IPS DF 6.9 (cell line): ENCODE measurements around the gene SETD9.
A peak's percentile ranks its signal among the peaks of the same experiment; 100 is the strongest.

ENCODE experiments used
- DNase-seq: peaks from one replicate; pipeline ENCODE4 v3.0.0-alpha.2; 2013; ENCODE audit warnings: low read depth, low spot score
- H3K27ac ChIP-seq: one replicate; pipeline ENCODE4 v1.5.1; 2013; ENCODE audit warnings: low read length, control low read depth
- H3K27me3 ChIP-seq: 2 replicates; pipeline ENCODE4 v1.6.1; 2013; ENCODE audit warnings: mild to moderate bottlenecking, low read length; ENCODE audit not compliant: control insufficient read depth, insufficient read depth
- H3K36me3 ChIP-seq: 2 replicates; pipeline ENCODE4 v1.6.1; 2013; ENCODE audit warnings: low read length; ENCODE audit not compliant: control insufficient read depth, insufficient read depth
- H3K4me1 ChIP-seq: 2 replicates; pipeline ENCODE4 v1.6.1; 2013; ENCODE audit warnings: low read length; ENCODE audit not compliant: control insufficient read depth, insufficient read depth
- H3K4me3 ChIP-seq: 2 replicates; pipeline ENCODE4 v1.5.1; 2013; ENCODE audit warnings: mild to moderate bottlenecking, low read length
- H3K9me3 ChIP-seq: 2 replicates; pipeline ENCODE4 v1.6.1; 2013; ENCODE audit warnings: low read length, inconsistent platforms; ENCODE audit not compliant: control insufficient read depth, insufficient read depth
- WGBS: extraction: QIAGEN DNeasy Blood & Tissue Kit; methylation state at CpG from one replicate; pipeline ENCODE4 v1.1.7; 2013; ENCODE audit warnings: mixed read lengths, missing lambda C conversion rate; ENCODE audit not compliant: insufficient read length, insufficient coverage; 5-methylcytosine and 5-hydroxymethylcytosine counted together

The SETD9 gene

GRCh38 chr5:56900395-56900794 lies 9.0 kb upstream of the SETD9 start:
- Histone ChIP-seq H3K4me3 (no peak overlapping the region), H3K36me3 (no peaks in the 10 kb centered on the region), H3K27me3 (no peaks in the 10 kb centered on the region), H3K4me1 (no peaks in the 10 kb centered on the region), H3K27ac (no peak overlapping the region), H3K9me3 (no peaks in the 10 kb centered on the region)
- WGBS = no CpG with 5 or more reads among the region's 4 CpGs
- no peak for DNase-seq

- WGBS = no CpG with 5 or more reads among the region's 3 CpGs
- Histone ChIP-seq H3K9me3 (no peaks in the 10 kb centered on the region), H3K4me1 (no peaks in the 10 kb centered on the region), H3K27me3 (no peaks in the 10 kb centered on the region), H3K4me3 (no peak overlapping the region), H3K27ac (no peak overlapping the region), H3K36me3 (no peaks in the 10 kb centered on the region)
- DNase-seq = no peak
Observed at GRCh38 chr5:56900858-56901578, 8.4 kb upstream of the SETD9 start.

- Histone ChIP-seq H3K4me1 (peaks cover 2% of the 10 kb centered on the region; the same call in 1 of the 2 replicates), H3K27me3 (no peaks in the 10 kb centered on the region), H3K36me3 (no peaks in the 10 kb centered on the region), H3K9me3 (no peaks in the 10 kb centered on the region), H3K4me3 (peak overlapping the region; percentile 77; the same call in 1 of the 2 replicates), H3K27ac (no peak overlapping the region)
- no CpG with 5 or more reads among the region's 19 CpGs for WGBS
- DNase-seq = no peak
Observed at GRCh38 chr5:56908942-56909293, 478 bp upstream of the SETD9 start.

- no peak overlapping the region for H3K27ac ChIP-seq
- no peak for DNase-seq
- no peaks in the 10 kb centered on the region for H3K9me3 ChIP-seq
- no peaks in the 10 kb centered on the region for H3K27me3 ChIP-seq
- H3K4me3 ChIP-seq = peak overlapping the region; percentile 90; the same call in 1 of the 2 replicates
- peaks cover 2% of the 10 kb centered on the region; the same call in 1 of the 2 replicates for H3K4me1 ChIP-seq
- no peaks in the 10 kb centered on the region for H3K36me3 ChIP-seq
- WGBS = no CpG with 5 or more reads among the region's 29 CpGs
Observed at GRCh38 chr5:56910210-56910965, 992 bp downstream of the SETD9 start.

- H3K27ac ChIP-seq = no peak overlapping the region
- H3K4me3 ChIP-seq = no peak overlapping the region
- no peaks in the 10 kb centered on the region for H3K9me3 ChIP-seq
- H3K27me3 ChIP-seq = no peaks in the 10 kb centered on the region
- WGBS = no CpG with 5 or more reads among the region's 3 CpGs
- no peak for DNase-seq
- H3K36me3 ChIP-seq = no peaks in the 10 kb centered on the region
- peaks cover 2% of the 10 kb centered on the region; the same call in 1 of the 2 replicates for H3K4me1 ChIP-seq
Observed at GRCh38 chr5:56913766-56914165, 4.4 kb downstream of the SETD9 start.

- no peak overlapping the region for H3K4me3 ChIP-seq
- H3K4me1 ChIP-seq = peaks cover 2% of the 10 kb centered on the region; the same call in 1 of the 2 replicates
- no peaks in the 10 kb centered on the region for H3K36me3 ChIP-seq
- no peak for DNase-seq
- no CpG with 5 or more reads among the region's 2 CpGs for WGBS
- no peaks in the 10 kb centered on the region for H3K27me3 ChIP-seq
- no peaks in the 10 kb centered on the region for H3K9me3 ChIP-seq
- H3K27ac ChIP-seq = no peak overlapping the region
Observed at GRCh38 chr5:56914678-56915077, 5.3 kb downstream of the SETD9 start.

- no peaks in the 10 kb centered on the region for H3K27me3 ChIP-seq
- no peak for DNase-seq
- H3K27ac ChIP-seq = no peak overlapping the region
- H3K4me1 ChIP-seq = no peaks in the 10 kb centered on the region
- peaks cover 1% of the 10 kb centered on the region; the same call in 1 of the 2 replicates for H3K36me3 ChIP-seq
- H3K9me3 ChIP-seq = no peaks in the 10 kb centered on the region
- no peak overlapping the region for H3K4me3 ChIP-seq
- no CpG with 5 or more reads among the region's 2 CpGs for WGBS
Observed at GRCh38 chr5:56917534-56917933, 8.1 kb downstream of the SETD9 start.

GRCh38 chr5:56918054-56918453 lies 8.7 kb downstream of the SETD9 start:
- Histone ChIP-seq H3K36me3 (peaks cover 6% of the 10 kb centered on the region), H3K27me3 (no peaks in the 10 kb centered on the region), H3K4me3 (no peak overlapping the region), H3K4me1 (no peaks in the 10 kb centered on the region), H3K27ac (no peak overlapping the region), H3K9me3 (peaks cover 2% of the 10 kb centered on the region)
- DNase-seq = no peak
- no CpG with 5 or more reads among the region's 2 CpGs for WGBS

- H3K27ac ChIP-seq = no peak overlapping the region
- no peaks in the 10 kb centered on the region for H3K4me1 ChIP-seq
- no peaks in the 10 kb centered on the region for H3K27me3 ChIP-seq
- H3K36me3 ChIP-seq = peaks cover 14% of the 10 kb centered on the region
- H3K9me3 ChIP-seq = peaks cover 4% of the 10 kb centered on the region
- no peak overlapping the region for H3K4me3 ChIP-seq
- no CpG with 5 or more reads among the region's 1 CpG for WGBS
- no peak for DNase-seq
Observed at GRCh38 chr5:56919942-56920662, 10.7 kb downstream of the SETD9 start.

- DNase-seq = no peak
- H3K36me3 ChIP-seq = peaks cover 14% of the 10 kb centered on the region
- WGBS = no CpG with 5 or more reads among the region's 6 CpGs
- no peaks in the 10 kb centered on the region for H3K27me3 ChIP-seq
- H3K4me3 ChIP-seq = no peak overlapping the region
- no peaks in the 10 kb centered on the region for H3K4me1 ChIP-seq
- no peak overlapping the region for H3K27ac ChIP-seq
- H3K9me3 ChIP-seq = peaks cover 4% of the 10 kb centered on the region
Observed at GRCh38 chr5:56922922-56923321, 13.5 kb downstream of the SETD9 start.
